Measurements from ENCODE around the gene INHBC.
A peak's percentile ranks its signal among the peaks of the same experiment; 100 is the strongest.
"Not testable (repeated sequence)": the region's sequence is repeated elsewhere in the genome, so short reads cannot be mapped to it uniquely, and the experiment has no call there.

Gene INHBC

GRCh38 chr12:57414160-57414559, 20.4 kb upstream of the INHBC start:
- H3K4me3 Mint-ChIP-seq; DNase-seq; ATAC-seq (replicated peaks); H3K9me3 Mint-ChIP-seq; H3K27me3 Mint-ChIP-seq: not testable (repeated sequence)
- Mint-ChIP-seq H3K4me1 (peaks cover 16 to 46% of the 10 kb centered on the region in 2 donors), H3K27ac (peak overlapping the region; percentile 31), H3K36me3 (peaks cover 10 to 20% of the 10 kb centered on the region in 2 donors)

DNA sequence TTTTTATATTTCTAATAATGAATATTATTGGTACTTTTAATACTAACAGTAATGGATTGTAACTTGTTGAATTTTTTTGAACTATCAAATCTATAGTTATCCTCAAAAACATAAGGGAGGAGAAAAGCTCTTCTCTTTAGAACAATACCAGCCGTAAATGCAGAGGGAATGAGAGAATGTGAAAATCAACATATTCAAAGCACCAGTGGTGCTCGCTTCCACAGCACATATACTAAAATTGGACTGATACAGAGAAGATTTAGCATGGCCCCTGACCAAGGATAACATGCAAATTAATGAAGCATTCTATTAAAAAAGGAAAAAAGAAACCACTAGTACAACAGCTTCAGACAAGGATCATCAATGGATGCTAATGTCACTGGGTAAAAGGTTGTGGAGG, 19.5 kb upstream of the INHBC start:
- H3K9me3 Mint-ChIP-seq, result no peaks in the 10 kb centered on the region
- H3K36me3 Mint-ChIP-seq, result peaks cover 14 to 26% of the 10 kb centered on the region in 2 donors
- DNase-seq (no peak), ATAC-seq (replicated peaks) (no peak)
- peaks cover 21 to 52% of the 10 kb centered on the region in 2 donors for H3K4me1 Mint-ChIP-seq
- no peaks in the 10 kb centered on the region for H3K27me3 Mint-ChIP-seq
- H3K27ac Mint-ChIP-seq, result no peak overlapping the region
- no peak overlapping the region for H3K4me3 Mint-ChIP-seq

GRCh38 chr12:57416039-57416996, 18.3 kb upstream of the INHBC start:
- Mint-ChIP-seq H3K9me3 (no peaks in the 10 kb centered on the region), H3K27ac (peak overlapping the region; percentile 77), H3K4me1 (peaks cover 28 to 56% of the 10 kb centered on the region in 2 donors), H3K36me3 (peaks cover 21 to 30% of the 10 kb centered on the region in 2 donors), H3K27me3 (no peaks in the 10 kb centered on the region), H3K4me3 (no peak overlapping the region)
- ATAC-seq (replicated peaks) (peak; percentile 31 to 39), DNase-seq (no peak)

DNA sequence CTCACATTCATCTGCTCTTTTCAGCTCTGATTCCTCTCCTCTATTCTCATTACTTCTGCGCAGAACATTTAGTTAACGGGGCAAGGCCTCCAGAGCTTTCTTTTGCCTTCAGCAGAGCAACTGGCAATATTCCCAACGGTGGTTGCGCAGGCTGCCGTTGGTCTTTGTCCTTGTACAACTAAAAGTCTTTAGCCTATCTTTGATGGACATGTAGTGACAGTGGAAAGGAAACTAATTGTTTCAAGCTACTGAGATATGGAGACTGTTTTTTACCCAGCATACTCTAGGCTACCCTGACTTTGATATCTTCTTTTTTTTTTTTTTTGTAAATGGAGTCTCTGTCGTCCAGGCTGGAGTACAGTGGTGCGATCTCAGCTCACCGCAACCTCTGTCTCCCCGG, 16.3 kb upstream of the INHBC start:
- DNase-seq, result no peak
- Mint-ChIP-seq H3K27ac (no peak overlapping the region), H3K36me3 (peaks cover 20 to 40% of the 10 kb centered on the region in 2 donors), H3K4me1 (peaks cover 28 to 52% of the 10 kb centered on the region in 2 donors), H3K9me3 (no peaks in the 10 kb centered on the region), H3K4me3 (no peak overlapping the region), H3K27me3 (no peaks in the 10 kb centered on the region)
- ATAC-seq (replicated peaks), result no peak

DNA sequence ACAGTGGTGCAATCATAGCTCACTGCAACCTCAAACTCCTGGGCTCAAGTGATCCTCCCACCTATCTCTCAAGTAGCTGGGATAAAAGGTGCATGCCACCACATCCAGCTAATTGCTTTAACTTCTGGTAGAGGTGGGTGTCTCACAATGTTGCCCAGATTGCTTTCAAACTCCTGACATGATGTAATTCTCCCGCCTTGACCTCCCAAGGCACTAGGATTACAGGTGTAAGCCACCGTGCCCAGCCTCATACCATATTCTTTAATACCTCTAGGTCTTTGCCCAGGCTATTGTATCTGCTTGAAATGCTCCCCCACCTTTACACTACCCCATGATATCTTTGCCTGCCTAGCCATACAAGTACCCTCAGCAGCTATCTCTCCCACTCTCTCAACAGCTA, 15.1 kb upstream of the INHBC start:
- Mint-ChIP-seq H3K27ac (no peak overlapping the region), H3K9me3 (no peaks in the 10 kb centered on the region), H3K4me1 (peaks cover 30 to 50% of the 10 kb centered on the region in 2 donors), H3K36me3 (peaks cover 22 to 43% of the 10 kb centered on the region in 2 donors), H3K27me3 (no peaks in the 10 kb centered on the region), H3K4me3 (no peak overlapping the region)
- DNase-seq (no peak), ATAC-seq (replicated peaks) (no peak)

DNA sequence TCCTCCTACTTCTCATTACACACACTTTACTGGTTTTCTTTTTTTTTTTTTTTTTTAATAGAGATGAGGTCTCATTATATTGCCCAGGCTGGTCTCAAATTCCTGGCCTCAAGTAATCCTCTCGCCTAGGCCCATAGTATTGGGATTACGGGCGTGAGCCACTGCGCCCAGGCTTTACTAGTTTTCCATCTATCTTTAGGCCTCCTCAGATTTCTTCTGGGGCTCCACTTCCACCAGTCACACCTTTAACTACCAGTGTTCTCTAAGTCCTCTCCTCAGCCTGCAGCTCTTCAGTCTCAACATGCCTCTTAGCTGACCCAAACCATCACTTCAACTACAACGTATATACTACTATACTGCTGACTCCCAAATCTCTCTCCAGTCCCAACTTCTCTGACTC, 14.1 kb upstream of the INHBC start:
- ATAC-seq (replicated peaks) (no peak), DNase-seq (no peak)
- Mint-ChIP-seq H3K4me3 (no peak overlapping the region), H3K36me3 (peaks cover 21 to 46% of the 10 kb centered on the region in 2 donors), H3K9me3 (no peaks in the 10 kb centered on the region), H3K27me3 (no peaks in the 10 kb centered on the region), H3K4me1 (peaks cover 25 to 44% of the 10 kb centered on the region in 2 donors), H3K27ac (no peak overlapping the region)

- Mint-ChIP-seq H3K36me3 (peaks cover 6 to 39% of the 10 kb centered on the region in 2 donors), H3K27ac (peak overlapping the region; percentile 62), H3K4me1 (peaks cover 23 to 43% of the 10 kb centered on the region in 2 donors)
- not testable (repeated sequence) for DNase-seq; H3K27me3 Mint-ChIP-seq; H3K4me3 Mint-ChIP-seq; ATAC-seq (replicated peaks); H3K9me3 Mint-ChIP-seq
Measured at GRCh38 chr12:57426948-57427347, 7.6 kb upstream of the INHBC start.

DNA sequence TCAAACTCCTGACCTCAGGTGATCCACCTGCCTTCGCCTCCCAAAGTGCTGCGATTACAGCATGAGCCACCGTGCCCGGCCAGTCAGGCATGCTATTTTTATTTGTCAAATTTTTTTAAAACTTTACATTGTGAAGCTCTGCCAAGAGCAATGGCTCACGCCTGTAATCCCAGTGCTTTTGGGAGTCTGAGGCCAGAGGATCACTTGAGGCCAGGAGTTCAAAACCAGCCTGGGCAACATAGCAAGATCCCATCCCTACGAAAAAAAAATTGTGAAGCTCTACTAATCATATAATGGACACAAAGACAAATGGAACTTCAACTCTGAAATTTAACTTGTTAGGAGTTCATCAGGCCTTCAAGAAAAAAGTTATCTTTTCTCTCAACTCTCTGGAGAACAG, 5.6 kb upstream of the INHBC start:
- peaks cover 6 to 29% of the 10 kb centered on the region in 2 donors for H3K36me3 Mint-ChIP-seq
- H3K27ac Mint-ChIP-seq, result peak overlapping the region; percentile 97
- peaks cover 23 to 43% of the 10 kb centered on the region in 2 donors for H3K4me1 Mint-ChIP-seq
- DNase-seq (no peak), ATAC-seq (replicated peaks) (no peak)
- H3K9me3 Mint-ChIP-seq, result no peaks in the 10 kb centered on the region
- peak overlapping the region; percentile 81 to 89 for H3K4me3 Mint-ChIP-seq
- no peaks in the 10 kb centered on the region for H3K27me3 Mint-ChIP-seq

DNA sequence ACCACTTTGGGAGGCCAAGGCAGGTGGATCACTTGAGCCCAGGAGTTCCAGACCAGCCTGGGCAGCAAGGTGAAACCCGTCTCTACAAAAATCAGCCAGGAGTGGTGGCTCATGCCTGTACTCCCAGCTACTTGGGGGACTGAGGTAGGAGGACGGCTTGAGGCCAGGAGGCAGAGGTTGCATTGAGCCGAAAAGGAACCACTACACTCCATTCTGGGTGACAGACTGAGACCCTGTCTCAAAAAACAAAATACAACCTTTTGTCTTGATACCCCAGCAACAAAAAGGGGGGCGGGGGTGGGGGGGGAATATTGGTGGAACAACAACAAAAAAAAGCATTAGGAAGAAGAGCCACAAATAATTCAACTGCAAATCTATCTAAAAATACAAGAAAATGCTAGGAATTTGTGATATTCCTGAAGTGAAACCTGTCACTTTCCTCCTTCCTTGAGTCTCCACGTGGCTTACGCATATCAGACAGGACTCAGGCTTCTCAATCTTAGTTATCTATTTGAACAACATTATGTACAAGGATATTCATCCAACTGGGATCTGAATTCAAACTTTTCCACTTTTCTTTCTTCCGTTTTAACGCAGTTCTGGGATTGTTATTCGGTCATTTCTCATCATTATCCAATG, 5.0 kb upstream of the INHBC start:
- Mint-ChIP-seq H3K27ac (peak overlapping the region; percentile 97), H3K36me3 (peaks cover 3 to 24% of the 10 kb centered on the region in 2 donors), H3K9me3 (no peaks in the 10 kb centered on the region), H3K27me3 (no peaks in the 10 kb centered on the region), H3K4me3 (peak overlapping the region; percentile 89 to 97), H3K4me1 (peaks cover 25 to 38% of the 10 kb centered on the region in 2 donors)
- no peak for DNase-seq
- ATAC-seq (replicated peaks), result no peak

- H3K4me1 Mint-ChIP-seq, result peaks cover 26 to 39% of the 10 kb centered on the region in 2 donors
- peaks cover 2 to 24% of the 10 kb centered on the region in 2 donors for H3K36me3 Mint-ChIP-seq
- H3K27ac Mint-ChIP-seq, result peak overlapping the region; percentile 99
- peak; percentile 64 for DNase-seq
- H3K27me3 Mint-ChIP-seq, result no peaks in the 10 kb centered on the region
- peak overlapping the region; percentile 97 for H3K4me3 Mint-ChIP-seq
- H3K9me3 Mint-ChIP-seq, result no peaks in the 10 kb centered on the region
- peak; percentile 79 to 82 for ATAC-seq (replicated peaks)
Measured at GRCh38 chr12:57430112-57430930, 4.3 kb upstream of the INHBC start.

GRCh38 chr12:57430931-57431566, 3.5 kb upstream of the INHBC start, which contains the start of gene R3HDM2:
Gene R3HDM2 (minus strand): TSS chr12:57431043. CDS start chr12:57310428, 120,615 bp downstream.
- Mint-ChIP-seq H3K9me3 (no peaks in the 10 kb centered on the region), H3K27me3 (no peaks in the 10 kb centered on the region), H3K4me3 (peak within 1 kb of the TSS; percentile 97), H3K27ac (peak within 1 kb of the TSS; percentile 99), H3K36me3 (peaks cover 0 to 19% of the 10 kb centered on the region in 2 donors), H3K4me1 (peaks cover 25 to 38% of the 10 kb centered on the region in 2 donors)
- peak; percentile 92 for DNase-seq
- ATAC-seq (replicated peaks), result peak; percentile 94

DNA sequence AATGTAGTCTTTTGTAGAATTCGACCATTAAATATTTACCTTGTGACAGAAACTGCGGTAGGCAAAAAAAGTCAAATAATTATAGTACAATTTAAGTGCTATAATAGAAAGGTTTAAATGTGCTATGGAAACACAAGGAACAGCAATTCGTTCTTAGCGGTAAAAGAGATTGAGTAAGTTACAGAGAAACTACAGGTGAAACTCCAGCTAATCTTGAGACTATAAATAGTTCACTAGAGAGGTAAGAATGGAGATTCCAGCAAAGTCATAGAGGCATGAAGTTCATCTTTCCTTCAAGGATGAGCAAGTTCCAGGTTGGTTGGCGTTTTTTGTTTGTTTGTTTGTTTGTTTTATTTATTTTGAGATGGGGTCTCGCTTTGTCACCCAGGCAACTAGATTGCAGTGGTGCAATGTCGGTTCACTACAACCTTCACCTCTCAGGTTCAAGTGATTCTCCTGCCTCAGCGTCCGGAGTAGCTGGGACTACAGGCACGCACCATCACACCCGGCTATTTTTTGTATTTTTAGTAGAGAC, 2.9 kb upstream of the INHBC start:
- DNase-seq (no peak), ATAC-seq (replicated peaks) (no peak)
- H3K36me3 Mint-ChIP-seq, result peaks cover 0 to 15% of the 10 kb centered on the region in 2 donors
- no peaks in the 10 kb centered on the region for H3K9me3 Mint-ChIP-seq
- no peaks in the 10 kb centered on the region for H3K27me3 Mint-ChIP-seq
- H3K4me1 Mint-ChIP-seq, result peaks cover 21 to 33% of the 10 kb centered on the region in 2 donors
- H3K27ac Mint-ChIP-seq, result peak overlapping the region; percentile 99
- H3K4me3 Mint-ChIP-seq, result peak overlapping the region; percentile 86 to 97

DNA sequence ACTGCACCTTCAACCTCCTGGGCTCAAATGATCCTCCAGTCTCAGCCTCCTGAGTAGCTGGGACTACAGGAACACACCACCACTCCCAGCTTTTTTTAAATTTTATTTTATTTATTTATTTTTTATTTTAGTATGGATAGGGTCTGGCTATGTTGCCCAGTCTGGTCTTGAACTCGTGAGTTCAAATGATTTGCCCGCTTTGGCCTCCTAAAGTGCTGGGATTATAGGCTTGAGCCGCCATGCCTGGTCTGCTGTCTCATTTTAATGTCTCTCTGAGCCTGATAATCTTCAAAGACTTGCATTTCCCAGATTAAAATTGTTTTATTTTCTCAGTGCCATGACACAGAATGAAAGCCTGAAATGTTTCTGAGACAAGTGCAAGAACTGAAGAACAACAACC, 1.2 kb upstream of the INHBC start:
- ATAC-seq (replicated peaks), result no peak
- H3K4me3 Mint-ChIP-seq, result no peak overlapping the region
- no peaks in the 10 kb centered on the region for H3K9me3 Mint-ChIP-seq
- H3K36me3 Mint-ChIP-seq, result peaks cover 0 to 10% of the 10 kb centered on the region in 2 donors
- DNase-seq, result no peak
- no peaks in the 10 kb centered on the region for H3K27me3 Mint-ChIP-seq
- no peak overlapping the region for H3K27ac Mint-ChIP-seq
- H3K4me1 Mint-ChIP-seq, result peaks cover 15 to 21% of the 10 kb centered on the region in 2 donors
